Activated CD8-positive, alpha-beta memory T cell treated with anti-CD3 and anti-CD28 coated beads for 24 hours (primary cell): Measurements from ENCODE around the gene ZFP57.

ENCODE experiments used
- DNase-seq: peaks from one replicate; pipeline ENCODE4 v3.0.0-alpha.2; 2020

Gene ZFP57

DNA sequence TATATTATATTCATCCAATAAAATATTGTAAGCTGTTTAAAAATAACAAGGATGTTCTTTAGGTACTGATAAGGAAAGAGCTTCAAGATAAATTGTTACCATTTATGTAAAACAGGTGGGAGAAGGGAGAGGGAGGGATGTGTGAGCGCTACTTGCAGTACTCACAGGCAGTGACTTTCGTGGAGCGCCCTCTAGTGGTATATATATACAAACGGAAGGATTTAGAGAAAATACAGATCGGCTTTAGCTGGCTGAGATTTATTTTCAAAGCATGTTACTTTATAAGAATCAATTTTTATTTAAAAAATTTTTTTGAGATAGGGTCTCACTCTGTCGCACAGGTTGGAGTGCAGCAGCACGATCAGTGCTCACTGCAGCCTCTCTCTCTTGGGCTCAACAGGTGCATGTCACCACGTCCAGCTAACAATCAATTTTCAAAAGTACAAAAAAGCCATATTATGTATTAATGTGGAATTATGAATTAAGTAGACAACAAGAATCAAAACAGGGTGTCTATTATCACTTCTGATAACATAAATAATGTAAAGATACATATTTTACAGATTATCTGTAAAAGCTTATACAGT, 27.4 kb downstream of the ZFP57 start:
- no peak for DNase-seq

DNA sequence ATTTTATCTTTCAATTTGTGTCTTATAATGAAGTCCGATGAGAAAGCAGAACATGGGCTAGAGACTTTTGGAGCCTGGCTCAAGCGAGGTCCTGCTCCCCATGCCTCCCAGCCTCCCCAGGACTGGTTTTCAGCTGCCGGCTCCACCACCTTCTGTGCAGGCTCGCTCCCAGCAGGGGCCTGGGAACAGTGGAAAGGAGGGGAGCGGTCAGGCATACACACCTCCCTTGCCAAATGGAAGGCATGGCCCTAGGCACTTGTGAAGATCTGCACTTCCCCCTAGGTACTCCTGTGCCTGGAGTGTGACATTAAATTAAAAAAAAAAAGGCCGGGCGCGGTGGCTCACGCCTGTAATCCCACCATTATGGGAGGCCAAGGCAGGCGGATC, 28.8 kb downstream of the ZFP57 start:
- no peak for DNase-seq

DNA sequence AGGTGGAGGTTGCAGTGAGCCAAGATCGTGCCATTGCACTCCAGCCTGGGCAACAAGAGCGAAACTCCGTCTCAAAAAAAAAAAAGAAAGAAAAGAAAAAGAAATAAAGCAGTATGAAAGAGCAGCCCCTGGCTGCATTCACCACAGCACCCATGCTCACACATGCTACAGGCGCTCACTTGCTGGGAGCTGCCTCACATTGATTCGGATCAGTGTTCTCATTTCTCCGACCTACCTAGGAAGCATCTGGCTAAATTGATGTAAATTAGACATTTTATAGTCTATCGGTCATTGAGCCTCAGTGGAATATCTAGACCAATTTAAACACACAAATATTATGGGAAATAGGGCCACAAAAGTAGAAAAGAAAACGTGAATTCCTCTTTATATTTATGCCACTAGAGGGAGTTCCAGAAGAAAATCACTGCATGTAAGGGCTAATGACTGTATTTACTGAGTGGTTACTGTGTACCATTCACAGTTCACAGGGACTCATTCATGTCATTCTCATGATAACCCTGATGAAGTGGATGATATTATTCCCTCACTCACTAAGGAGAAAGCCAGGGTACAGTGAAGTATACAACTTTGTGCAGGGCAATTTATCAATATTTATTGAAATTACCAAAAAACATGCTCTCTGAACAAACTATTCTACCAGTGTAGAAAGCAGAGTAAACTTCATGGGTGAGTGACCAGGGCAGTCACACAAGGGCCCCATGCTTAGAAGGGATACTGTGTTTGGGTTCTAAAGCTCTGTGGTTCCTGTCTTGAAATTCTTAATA, 29.3 kb downstream of the ZFP57 start:
- no peak for DNase-seq

DNA sequence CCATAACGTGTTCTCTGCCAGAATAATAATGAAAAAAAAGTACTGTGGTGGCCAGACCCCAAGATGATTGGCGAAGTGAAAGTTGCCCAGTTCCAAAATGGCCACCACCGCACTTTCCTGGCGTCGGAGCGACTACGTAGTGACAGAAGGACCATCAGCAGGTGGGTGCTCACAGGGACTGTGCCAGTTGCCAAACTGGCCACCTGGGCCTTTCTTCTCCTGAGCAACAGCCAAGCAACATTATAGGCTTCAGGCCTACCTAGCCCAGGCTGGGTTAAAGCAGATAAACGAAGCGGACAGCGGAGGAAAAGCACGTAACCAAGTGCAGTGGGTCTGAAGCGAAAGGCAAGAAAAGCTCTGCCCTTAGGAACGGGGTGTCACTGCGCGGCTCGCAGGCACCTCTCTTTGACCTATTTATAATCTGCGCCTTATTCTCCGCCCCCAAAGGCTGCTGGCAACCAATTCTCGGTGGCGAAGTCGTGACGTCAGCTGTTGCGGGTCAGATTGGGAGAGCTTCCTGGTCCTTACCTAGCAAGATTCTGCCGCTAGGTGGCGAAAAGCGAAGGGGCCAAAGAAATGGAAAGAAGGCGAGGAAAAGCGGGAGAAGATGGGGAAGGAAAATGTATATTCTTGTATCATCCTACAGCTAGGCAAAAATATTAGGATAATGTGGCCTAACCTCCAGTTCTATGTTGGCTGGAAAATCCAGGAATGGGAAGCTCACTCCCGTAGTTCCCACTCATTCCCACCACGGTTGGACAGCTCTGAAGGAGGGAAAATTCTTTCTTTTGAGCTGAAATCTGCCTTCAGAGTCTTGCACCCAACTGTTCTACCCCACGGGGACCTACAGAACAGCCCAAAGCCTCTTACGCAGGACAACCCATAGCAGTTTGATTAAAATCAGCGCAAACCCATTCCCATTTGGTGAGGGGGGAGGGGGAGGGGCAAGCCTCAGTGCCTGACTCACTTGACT, 31.0 kb downstream of the ZFP57 start:
- peak; percentile 97 for DNase-seq

DNA sequence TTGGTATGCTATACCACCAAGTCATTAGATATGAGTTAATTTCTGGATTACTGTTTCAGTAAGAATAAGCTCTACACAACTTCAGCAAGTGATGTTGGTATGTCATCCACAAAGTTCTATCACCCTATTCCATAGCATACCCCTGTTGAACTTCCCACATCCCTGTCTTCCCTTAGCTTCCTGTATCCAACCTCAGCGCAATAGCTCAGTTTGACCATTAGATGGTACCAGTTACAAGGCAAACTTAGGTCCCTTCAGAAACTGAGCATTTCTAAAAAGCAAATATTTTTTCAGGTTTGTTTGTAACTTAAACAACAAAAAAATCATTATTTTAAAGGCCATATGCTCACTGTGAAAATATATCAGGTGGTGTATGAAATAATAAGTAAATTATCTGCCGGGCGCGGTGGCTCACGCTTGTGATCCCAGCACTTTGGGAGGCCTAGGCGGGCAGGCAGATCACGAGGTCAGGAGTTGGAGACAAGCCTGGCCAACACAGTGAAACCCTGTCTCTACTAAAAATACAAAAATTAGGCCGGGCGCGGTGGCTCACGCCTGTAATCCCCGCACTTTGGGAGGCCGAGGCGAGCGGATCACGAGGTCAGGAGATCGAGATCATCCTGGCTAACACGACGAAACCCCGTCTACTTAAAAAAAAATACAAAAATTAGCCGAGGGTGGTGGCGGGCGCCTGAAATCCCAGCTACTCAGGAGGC, 32.9 kb downstream of the ZFP57 start:
- DNase-seq, result no peak

DNA sequence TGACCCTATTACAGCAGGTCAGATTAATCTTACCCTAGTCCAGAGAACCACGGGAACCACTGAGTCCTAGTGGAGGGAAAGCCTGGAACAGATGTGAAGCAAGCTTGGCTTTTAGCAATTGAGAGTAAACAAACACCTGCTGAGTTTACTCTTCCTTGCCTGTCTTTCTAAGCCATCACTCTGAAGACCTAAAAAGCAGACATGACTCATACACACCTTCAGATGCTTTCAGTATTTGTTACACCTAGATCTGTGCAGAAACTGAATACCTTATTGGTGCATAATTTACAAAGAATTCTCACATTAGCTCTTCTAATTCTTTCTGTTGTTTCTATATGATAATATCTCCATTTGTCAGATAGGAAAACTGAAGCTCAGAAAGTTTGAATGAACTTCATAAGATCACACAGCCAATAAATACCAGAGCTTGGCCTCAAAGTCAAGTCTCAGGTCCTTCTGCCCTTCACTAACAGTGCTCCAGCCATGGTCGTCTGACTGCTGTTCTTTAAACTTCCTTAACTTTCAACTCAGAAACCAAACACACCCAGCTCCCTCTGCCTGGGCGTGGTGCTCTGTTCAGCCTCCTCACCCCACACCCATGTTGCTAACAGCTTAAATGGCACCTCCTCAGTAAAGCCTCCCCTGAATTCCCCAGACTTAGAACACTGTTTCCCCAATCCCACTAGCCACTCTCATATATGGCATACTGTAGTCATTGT, 39.4 kb downstream of the ZFP57 start:
- no peak for DNase-seq

DNA sequence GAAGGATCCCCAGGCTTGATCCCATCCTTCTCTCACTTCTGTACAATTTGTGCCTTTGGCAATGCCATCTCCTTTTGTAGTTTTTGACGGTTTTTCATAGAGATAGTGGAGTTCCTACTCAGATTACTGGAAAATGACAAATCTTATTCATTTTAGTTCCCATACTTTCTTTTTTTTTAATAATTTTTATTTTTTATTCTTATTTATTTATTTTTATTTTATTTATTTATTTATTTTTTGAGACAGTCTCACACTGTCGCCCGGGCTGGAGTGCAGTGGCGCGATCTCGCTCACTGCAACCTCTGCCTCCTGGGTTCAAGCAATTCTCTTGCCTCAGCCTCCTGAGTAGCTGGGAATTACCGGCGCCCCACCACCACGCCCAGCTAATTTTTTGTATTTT, 43.7 kb downstream of the ZFP57 start:
- DNase-seq, result no peak

DNA sequence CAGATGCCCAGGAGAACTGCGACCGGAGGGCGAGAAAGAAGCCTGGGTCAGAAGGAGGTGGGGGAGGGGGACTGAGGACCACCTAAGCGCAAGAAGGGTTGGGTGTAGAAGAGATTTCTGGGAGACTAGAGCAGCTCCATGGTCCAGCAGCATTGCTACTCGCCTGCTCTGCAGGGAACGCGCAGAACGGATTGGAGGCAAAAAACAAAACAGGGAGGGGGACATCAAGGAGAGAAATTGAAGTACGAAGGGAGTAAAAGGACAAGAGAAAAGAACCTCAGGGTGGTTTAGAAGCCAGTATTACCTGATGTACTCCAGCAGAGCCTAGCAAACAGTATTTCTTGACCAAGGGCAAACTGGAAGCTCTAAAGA, 47.4 kb downstream of the ZFP57 start:
- DNase-seq, result no peak

DNA sequence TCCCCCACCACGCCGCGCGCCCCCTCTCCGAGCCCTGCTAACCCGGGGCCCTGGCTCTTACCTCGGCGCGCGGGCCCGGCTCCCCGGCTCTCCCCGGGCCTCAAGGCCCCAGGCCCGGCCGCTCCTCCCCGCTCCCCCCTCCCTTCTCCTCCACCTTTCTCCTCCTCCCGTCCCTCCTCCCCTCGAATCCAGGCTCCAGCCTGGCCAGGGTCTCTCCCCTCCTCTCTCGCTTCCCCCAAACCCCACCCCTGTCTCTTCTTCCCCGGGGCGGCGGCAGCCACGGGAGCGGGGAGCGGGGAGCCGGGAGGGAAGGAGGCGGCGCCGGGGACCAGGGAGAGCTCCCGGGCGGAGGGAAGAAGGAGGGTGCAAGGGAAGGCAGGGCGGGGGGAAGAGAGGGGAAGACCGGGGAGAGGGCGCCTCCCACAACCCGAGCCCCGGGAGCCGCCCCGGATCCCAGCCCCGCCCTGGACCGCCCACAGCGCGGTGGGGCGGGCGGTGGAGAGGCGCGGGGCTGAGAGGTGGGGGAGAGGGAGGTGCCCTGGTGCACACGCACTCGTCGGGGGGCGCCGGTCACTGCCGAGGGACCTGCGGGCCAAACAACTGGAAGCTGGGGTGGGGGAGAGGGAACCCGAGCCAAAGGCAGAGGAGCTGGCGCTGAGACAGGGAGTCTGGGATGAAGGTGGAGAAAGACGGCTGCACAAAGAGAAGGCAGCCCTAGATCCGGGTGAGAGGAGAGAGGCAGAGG, 48.0 kb downstream of the ZFP57 start, which contains the start of gene GABBR1:
Gene GABBR1, minus strand, starts transcription at position 395 of the 745 bp plus-strand sequence. CDS start 798 bp downstream, outside the sequence.
- peak; percentile 84 for DNase-seq

DNA sequence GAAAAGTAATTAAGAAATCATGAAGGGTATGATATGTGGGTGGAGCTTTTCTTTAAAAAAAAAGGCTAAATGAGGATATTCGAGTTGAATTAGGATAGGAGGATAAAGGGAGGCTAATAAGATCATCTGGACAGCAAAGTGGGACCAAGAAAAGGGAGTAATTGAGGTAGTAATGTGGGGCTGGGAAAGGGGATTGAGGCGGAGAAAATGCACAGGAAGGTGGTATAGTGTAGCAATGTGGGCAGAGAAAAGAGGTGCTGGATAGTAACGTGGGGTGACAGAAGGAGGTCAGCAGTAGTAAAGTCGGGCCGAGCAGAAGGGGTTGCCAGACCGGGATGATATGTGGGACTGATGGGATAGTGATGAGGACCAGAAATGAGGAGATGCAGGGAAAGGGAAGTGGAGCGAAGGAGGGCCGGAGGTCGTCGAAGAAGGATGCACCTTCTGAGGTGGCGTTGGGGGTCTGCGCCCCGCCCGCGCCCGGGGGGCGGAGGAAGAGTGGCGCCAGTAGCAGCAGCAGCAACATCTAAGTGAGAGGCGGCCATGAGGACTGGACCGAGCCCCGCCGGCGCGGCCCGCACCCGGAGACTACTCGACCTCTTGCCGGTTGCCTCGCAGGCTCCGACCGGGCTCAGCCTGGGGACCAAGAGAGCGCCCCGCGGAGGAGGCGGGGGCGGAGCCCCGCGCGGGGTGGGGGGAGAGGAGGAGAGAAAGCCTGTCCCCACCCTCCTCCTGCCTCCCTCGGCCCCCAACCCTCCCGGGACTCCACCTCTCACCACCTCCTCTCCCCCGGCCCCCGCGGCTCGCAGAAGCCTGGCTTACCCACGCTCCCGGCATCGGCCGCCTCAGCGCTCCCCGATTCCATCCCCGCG, 48.9 kb downstream of the ZFP57 start:
- DNase-seq, result peak; percentile 74

DNA sequence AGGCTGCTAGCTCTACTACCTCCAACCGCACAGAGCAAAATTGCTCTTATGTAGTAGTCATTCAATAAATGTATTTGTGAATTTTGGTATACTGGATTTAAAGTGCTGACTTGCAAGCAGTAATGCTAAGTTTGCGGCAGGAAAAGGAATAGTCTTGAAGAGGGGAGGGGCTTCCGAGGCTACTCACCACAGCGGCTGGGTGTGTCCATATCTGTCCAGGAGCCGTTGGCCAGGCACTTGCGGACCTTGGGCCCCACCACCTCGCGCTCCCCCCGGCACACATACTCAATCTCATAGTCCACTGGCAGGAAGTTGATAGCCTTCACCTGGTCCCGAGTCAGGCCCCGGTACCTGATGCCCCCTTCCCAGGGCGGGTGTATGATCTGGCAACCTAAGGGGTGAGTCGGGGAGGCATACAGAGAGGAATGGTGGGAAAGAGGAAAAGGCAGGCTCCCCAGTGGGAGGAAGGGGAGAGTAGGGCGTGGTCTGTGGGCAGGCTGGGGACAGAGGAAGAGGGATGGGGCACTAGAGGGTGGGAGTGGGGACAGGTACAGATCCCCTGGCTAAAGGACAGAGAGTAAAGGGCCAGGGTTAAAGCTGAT, 49.6 kb downstream of the ZFP57 start:
- no peak for DNase-seq

DNA sequence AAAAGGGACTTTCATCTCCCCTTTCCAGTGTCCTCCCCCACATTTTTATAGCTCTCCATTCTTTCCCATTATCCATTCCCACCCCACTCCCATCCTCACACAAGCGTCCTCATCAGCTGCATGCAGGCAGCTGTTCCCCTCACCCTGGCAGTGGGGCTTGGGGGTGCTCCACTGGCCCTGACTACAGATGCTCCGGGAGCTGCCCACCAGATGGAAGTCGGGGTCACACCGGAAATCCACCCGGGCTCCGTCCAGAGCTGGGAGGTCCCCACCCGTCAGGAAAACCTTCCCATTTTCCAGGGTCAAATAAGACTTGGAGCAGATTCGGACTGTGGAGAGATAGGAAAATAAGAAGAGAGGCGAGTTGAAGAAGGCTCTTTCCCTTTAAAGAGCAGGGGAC, 50.6 kb downstream of the ZFP57 start:
- no peak for DNase-seq

DNA sequence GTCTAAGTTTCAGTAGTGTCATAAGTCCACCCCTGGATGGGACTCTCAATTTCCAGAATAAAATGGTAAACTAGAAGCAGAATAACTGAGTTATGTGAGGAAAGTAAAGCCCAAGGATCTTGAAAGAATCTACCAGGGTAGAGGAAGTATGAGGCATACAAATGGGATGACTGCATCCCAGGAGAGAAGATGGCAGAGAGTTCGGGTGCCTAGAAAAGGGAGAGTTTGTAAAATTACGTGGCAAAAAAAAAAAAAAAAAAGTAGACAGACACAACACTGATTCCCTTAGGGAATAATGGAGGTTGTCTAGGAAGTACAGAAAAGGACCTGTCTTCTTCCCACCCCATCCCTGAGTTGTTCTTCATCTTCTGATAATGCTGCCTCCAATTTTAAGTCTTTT, 51.4 kb downstream of the ZFP57 start:
- no peak for DNase-seq

DNA sequence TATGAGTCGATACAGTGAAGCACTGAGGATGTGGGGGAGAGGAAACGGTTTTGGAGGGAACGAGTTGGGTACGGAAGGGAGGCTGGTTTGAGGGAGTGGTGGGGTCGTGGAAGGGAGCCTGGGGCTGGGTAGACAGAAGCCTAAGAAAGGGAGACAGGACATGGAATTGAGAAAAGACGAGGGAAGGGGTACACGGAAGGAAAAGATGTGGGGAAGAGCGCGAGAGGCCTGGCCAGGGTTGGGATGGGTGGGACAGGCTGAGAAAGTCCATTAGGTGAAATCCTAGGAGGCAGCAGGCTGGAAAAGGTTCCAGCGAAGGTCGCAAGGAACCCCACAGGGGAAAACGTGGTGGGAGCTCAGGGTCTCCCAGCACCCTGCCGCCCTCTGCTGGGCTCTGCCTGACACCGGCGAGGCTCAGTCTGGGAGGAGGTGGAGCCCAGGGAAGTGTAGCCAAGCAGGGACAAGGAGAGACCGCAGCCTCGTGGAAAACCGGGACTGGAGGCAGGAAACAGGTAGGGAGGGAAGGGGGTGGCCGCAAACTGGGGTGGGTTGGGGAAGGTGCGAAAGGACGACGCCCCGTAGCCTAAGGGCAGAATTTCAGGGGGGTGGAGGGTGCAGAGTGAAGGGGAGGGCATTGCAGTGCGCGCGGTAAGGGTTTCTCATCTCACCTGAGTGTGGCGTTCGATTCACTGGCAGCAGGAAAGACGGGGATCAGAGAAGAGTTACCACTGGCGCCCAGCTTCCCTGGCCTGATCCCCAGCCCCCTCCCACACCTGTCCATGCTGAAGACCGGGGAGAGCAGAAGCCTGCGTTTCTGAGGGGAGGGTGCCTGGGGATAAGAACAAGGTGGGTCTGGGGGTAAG, 52.3 kb downstream of the ZFP57 start:
- peak; percentile 79 for DNase-seq

DNA sequence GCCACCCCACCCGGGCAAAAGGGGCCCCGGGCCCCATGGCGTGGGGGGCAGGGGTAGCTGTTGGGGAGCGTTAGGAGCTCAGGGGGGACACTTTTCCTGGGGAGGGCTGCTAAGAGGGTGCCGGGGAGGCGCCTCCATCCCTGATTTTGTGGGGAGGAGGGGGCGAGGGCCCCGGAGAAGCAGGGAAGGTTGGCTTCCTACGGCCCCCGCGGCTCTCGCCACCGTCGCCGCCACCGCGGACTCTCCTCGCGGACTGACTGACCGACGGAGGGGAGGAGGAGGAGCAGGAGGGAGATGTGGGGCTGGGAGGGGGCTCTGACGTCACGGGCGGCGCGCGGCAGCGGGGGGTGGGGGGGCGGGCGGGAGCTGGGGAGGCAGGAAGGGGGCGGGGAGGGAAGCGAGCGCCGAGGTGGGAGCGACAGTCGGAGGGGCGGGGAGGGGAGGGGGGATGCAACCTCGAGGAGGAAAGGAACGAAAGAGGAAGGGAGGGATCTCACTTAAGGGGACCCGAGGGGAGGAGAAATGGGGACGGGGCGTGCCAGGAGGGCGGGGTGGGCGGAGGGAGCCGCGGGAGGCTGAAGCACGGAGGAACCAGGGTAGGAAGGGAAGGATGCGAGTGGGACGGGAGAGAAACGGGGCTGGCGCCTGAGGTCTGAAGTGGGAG, 53.1 kb downstream of the ZFP57 start:
- peak; percentile 80 for DNase-seq

DNA sequence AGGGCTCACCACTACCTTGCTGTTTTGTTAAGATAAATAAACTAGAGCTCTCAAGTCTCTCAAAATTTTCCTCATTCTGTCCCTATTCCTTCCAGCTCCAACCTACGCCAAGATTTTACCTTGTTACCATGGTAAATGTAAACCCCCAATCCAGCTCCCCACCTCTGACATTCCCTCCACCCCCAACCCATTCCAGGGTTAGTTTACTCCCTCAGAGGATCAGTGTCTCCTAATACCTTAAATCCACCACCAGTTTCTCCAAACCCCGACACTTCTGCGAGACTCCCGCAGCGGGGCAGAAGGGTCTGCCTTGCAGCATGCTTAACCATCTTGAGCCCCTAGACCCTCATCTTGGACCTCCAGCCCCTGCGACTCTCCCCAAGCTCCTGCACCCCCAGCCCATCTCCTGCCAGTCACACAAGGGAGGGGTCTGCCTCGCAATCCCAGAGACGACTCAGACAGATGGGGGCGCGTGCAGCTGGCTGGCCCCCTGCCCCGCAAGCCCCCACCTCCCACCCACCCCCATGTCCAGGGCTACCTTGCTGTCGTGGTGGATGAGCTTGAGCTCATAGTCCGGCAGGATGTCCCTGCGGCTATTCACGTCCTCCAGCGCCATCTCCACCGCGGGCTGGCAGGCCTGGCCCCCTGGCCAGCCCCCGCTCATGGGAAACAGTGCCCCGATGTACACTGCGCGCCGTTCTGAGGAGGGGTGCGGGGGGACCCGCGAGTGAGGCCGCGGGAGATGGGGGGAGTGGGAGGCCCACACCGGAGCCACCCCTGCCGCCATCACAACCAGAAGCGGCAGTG, 53.8 kb downstream of the ZFP57 start:
- no peak for DNase-seq

DNA sequence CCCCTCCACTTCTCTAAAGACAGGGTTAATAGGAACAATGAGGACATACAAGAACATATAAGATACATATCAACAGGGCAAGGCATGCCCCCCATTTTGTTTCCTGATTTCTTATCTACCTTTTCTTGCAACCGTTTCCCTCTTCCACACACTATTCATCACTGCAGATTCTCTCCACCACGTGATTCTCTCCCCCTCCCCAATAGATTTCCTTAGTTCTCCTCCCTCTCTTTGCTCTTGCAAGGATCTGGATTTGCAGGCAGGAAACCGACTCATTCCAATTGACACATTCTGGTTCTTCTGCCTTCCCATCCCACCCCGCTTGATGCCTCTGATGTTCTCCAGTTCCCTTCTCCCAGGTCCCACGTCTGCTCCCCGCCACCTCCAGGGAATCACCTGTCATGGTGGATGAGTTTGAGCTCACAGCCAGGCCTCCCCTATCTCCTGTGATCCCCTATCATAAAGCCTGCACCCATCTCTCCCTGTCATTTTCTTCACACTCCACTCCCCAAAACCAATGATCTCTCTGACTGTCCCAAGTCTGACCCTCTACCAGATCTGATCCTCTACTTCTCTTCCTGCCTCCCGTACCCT, 55.5 kb downstream of the ZFP57 start:
- no peak for DNase-seq
